ENCODE results near the gene COG1.

DNA sequence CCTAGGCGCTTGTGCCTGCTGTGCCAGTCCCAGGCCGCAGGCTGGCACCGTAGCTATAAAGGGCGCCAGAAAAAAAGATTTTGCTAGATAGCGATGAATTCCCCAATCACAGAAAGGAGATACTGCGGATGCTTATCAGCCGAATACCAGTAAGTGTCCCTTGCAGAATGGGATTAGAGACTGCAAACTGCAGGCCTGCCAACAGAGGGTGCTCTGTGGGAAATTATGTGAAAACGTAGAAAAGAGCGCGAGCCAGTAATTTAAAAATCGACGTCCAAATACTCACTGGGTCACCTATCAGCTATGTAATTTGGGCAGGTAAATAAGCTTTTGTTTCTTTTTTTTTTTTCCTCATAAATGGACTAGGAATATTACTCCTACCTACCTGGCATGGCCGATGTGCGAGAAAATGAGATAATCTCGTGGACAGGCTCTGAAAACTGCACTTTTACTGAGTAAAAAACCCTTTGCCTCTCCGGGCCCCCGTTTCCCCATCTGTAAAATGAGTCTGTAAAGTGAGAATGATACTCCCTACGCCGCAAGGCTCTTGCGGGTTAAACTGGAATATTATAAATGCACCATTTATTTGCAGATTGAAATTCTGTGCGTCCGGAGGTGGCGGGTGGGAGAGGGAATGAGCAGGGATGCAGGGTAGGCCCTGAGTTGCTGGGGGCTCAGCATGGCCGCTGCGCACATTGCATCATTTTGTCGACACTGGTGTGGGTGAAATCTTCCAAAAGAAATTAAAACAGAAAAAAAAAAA, 1.2 kb upstream of the COG1 start:
- TF ChIP-seq, protein P1, sequence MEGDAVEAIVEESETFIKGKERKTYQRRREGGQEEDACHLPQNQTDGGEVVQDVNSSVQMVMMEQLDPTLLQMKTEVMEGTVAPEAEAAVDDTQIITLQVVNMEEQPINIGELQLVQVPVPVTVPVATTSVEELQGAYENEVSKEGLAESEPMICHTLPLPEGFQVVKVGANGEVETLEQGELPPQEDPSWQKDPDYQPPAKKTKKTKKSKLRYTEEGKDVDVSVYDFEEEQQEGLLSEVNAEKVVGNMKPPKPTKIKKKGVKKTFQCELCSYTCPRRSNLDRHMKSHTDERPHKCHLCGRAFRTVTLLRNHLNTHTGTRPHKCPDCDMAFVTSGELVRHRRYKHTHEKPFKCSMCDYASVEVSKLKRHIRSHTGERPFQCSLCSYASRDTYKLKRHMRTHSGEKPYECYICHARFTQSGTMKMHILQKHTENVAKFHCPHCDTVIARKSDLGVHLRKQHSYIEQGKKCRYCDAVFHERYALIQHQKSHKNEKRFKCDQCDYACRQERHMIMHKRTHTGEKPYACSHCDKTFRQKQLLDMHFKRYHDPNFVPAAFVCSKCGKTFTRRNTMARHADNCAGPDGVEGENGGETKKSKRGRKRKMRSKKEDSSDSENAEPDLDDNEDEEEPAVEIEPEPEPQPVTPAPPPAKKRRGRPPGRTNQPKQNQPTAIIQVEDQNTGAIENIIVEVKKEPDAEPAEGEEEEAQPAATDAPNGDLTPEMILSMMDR (IDR thresholded peaks at IDR 0.05): peak; percentile 41 to 79 (median 76)
- no peak for TF ChIP-seq POLR2A (IDR thresholded peaks at IDR 0.05)
- TF ChIP-seq EP300 (IDR thresholded peaks at IDR 0.05): no peak
- no peak for TF ChIP-seq POLR2AphosphoS5 (IDR thresholded peaks at IDR 0.05)

Measured in sigmoid colon (tissue), 4 donors.